ENCODE measurements around the gene FAM3D. TPM values are rescaled to one million over a fixed set of nuclear protein-coding genes. Genes with fewer than 3 reads are reported as not detected.

The FAM3D gene
- total RNA-seq, 1 donor from 2014 or later: not detected

GRCh38 chr3:58596834-58597518 is 69.6 kb downstream of the FAM3D start:
- Mint-ChIP-seq H3K4me1 (ENCODE audit: low read depth) (no peaks in the 10 kb centered on the region), H3K36me3 (ENCODE audit: low read depth) (no peaks in the 10 kb centered on the region), H3K9me3 (ENCODE audit: low read depth) (no peaks in the 10 kb centered on the region), H3K27me3 (ENCODE audit: low read depth) (peaks cover 8% of the 10 kb centered on the region), H3K27ac (ENCODE audit: unreplicated experiment) (no peak overlapping the region), H3K4me3 (ENCODE audit: unreplicated experiment) (no peak overlapping the region)
- TF ChIP-seq CTCF (IDR thresholded peaks at IDR 0.05): no peak
- no peak for DNase-seq (ENCODE audit: low spot score)

GRCh38 chr3:58594117-58594516 is 72.5 kb downstream of the FAM3D start:
- no peak for DNase-seq (ENCODE audit: low spot score)
- H3K27me3 Mint-ChIP-seq (ENCODE audit: low read depth): no peaks in the 10 kb centered on the region
- no peaks in the 10 kb centered on the region for H3K9me3 Mint-ChIP-seq (ENCODE audit: low read depth)
- no peaks in the 10 kb centered on the region for H3K4me1 Mint-ChIP-seq (ENCODE audit: low read depth)
- TF ChIP-seq CTCF (IDR thresholded peaks at IDR 0.05): no peak
- H3K4me3 Mint-ChIP-seq (ENCODE audit: unreplicated experiment): no peak overlapping the region
- no peak overlapping the region for H3K27ac Mint-ChIP-seq (ENCODE audit: unreplicated experiment)
- no peaks in the 10 kb centered on the region for H3K36me3 Mint-ChIP-seq (ENCODE audit: low read depth)

- H3K4me1 Mint-ChIP-seq (ENCODE audit: low read depth): no peaks in the 10 kb centered on the region
- no peaks in the 10 kb centered on the region for H3K9me3 Mint-ChIP-seq (ENCODE audit: low read depth)
- H3K4me3 Mint-ChIP-seq (ENCODE audit: unreplicated experiment): no peak overlapping the region
- H3K27ac Mint-ChIP-seq (ENCODE audit: unreplicated experiment): no peak overlapping the region
- no peak for TF ChIP-seq CTCF (IDR thresholded peaks at IDR 0.05)
- H3K36me3 Mint-ChIP-seq (ENCODE audit: low read depth): no peaks in the 10 kb centered on the region
- H3K27me3 Mint-ChIP-seq (ENCODE audit: low read depth): peaks cover 12% of the 10 kb centered on the region
- no peak for DNase-seq (ENCODE audit: low spot score)
These were observed 74.8 kb downstream of the FAM3D start for GRCh38 chr3:58591517-58592510.

- Mint-ChIP-seq H3K36me3 (ENCODE audit: low read depth) (peaks cover 1% of the 10 kb centered on the region), H3K27ac (ENCODE audit: unreplicated experiment) (no peak overlapping the region), H3K27me3 (ENCODE audit: low read depth) (peaks cover 28% of the 10 kb centered on the region), H3K4me3 (ENCODE audit: unreplicated experiment) (no peak overlapping the region), H3K4me1 (ENCODE audit: low read depth) (peaks cover 22% of the 10 kb centered on the region), H3K9me3 (ENCODE audit: low read depth) (no peaks in the 10 kb centered on the region)
- no peak for DNase-seq (ENCODE audit: low spot score)
- TF ChIP-seq CTCF (IDR thresholded peaks at IDR 0.05): no peak
These were observed 78.5 kb downstream of the FAM3D start for GRCh38 chr3:58588030-58588614.

- no peaks in the 10 kb centered on the region for H3K9me3 Mint-ChIP-seq (ENCODE audit: low read depth)
- H3K36me3 Mint-ChIP-seq (ENCODE audit: low read depth): peaks cover 1% of the 10 kb centered on the region
- peaks cover 29% of the 10 kb centered on the region for H3K27me3 Mint-ChIP-seq (ENCODE audit: low read depth)
- H3K27ac Mint-ChIP-seq (ENCODE audit: unreplicated experiment): no peak overlapping the region
- H3K4me3 Mint-ChIP-seq (ENCODE audit: unreplicated experiment): no peak overlapping the region
- DNase-seq (ENCODE audit: low spot score): no peak
- TF ChIP-seq CTCF (IDR thresholded peaks at IDR 0.05): no peak
- peaks cover 22% of the 10 kb centered on the region for H3K4me1 Mint-ChIP-seq (ENCODE audit: low read depth)
These were observed 79.8 kb downstream of the FAM3D start for GRCh38 chr3:58586776-58587192.

All from chondrocyte (in vitro differentiated cells).